ENCODE data around the gene NAA20.

NAA20 gene

GRCh38 chr20:20017844-20018185, 653 bp downstream of the NAA20 start:
- DNase-seq (ENCODE audit: low read depth in 2 of 3, low spot score in 2 of 3): no peak

- no peak for DNase-seq (ENCODE audit: low read depth in 2 of 3, low spot score in 2 of 3)
Measured at GRCh38 chr20:20018366-20018765, 1.2 kb downstream of the NAA20 start.

GRCh38 chr20:20019123-20019522, 2.0 kb downstream of the NAA20 start:
- DNase-seq (ENCODE audit: low read depth in 2 of 3, low spot score in 2 of 3): no peak

GRCh38 chr20:20020908-20021307, 3.7 kb downstream of the NAA20 start:
- DNase-seq (ENCODE audit: low read depth in 2 of 3, low spot score in 2 of 3): no peak

- no peak for DNase-seq (ENCODE audit: low read depth in 2 of 3, low spot score in 2 of 3)
Measured at GRCh38 chr20:20021835-20022234, 4.7 kb downstream of the NAA20 start.

- DNase-seq (ENCODE audit: low read depth in 2 of 3, low spot score in 2 of 3): no peak
Measured at GRCh38 chr20:20022498-20022897, 5.3 kb downstream of the NAA20 start.

- no peak for DNase-seq (ENCODE audit: low read depth in 2 of 3, low spot score in 2 of 3)
Measured at GRCh38 chr20:20023395-20023794, 6.2 kb downstream of the NAA20 start.

- no peak for DNase-seq (ENCODE audit: low read depth in 2 of 3, low spot score in 2 of 3)
Measured at GRCh38 chr20:20024942-20025341, 7.8 kb downstream of the NAA20 start.

GRCh38 chr20:20027284-20027683, 10.1 kb downstream of the NAA20 start:
- no peak for DNase-seq (ENCODE audit: low read depth in 2 of 3, low spot score in 2 of 3)

- no peak for DNase-seq (ENCODE audit: low read depth in 2 of 3, low spot score in 2 of 3)
Measured at GRCh38 chr20:20031790-20032189, 14.6 kb downstream of the NAA20 start.

- DNase-seq (ENCODE audit: low read depth in 2 of 3, low spot score in 2 of 3): no peak
Measured at GRCh38 chr20:20034486-20034885, 17.3 kb downstream of the NAA20 start.

GRCh38 chr20:20036756-20037155, 19.6 kb downstream of the NAA20 start:
- DNase-seq (ENCODE audit: low read depth in 2 of 3, low spot score in 2 of 3): no peak

- no peak for DNase-seq (ENCODE audit: low read depth in 2 of 3, low spot score in 2 of 3)
Measured at GRCh38 chr20:20037960-20038359, 20.8 kb downstream of the NAA20 start.

GRCh38 chr20:20038586-20038985, 21.4 kb downstream of the NAA20 start:
- DNase-seq (ENCODE audit: low read depth in 2 of 3, low spot score in 2 of 3): no peak

GRCh38 chr20:20039752-20040387, 22.7 kb downstream of the NAA20 start:
- no peak for DNase-seq (ENCODE audit: low read depth in 2 of 3, low spot score in 2 of 3)

- no peak for DNase-seq (ENCODE audit: low read depth in 2 of 3, low spot score in 2 of 3)
Measured at GRCh38 chr20:20051767-20052073, 34.6 kb downstream of the NAA20 start.

- peak; percentile 87 to 94 (median 90) for DNase-seq (ENCODE audit: low read depth in 2 of 3, low spot score in 2 of 3)
Measured at GRCh38 chr20:20052074-20052970, 35.2 kb downstream of the NAA20 start, which contains the start of the genes CFAP61 and CRNKL1. Gene CFAP61 (plus strand): TSS chr20:20052532. CDS start chr20:20056654, 4,122 bp downstream. Gene CRNKL1 (minus strand): TSS chr20:20052466. CDS start chr20:20052342, 124 bp downstream.

GRCh38 chr20:20060234-20060998, 43.3 kb downstream of the NAA20 start:
- no peak for DNase-seq (ENCODE audit: low read depth in 2 of 3, low spot score in 2 of 3)

GRCh38 chr20:20063941-20064702, 47.0 kb downstream of the NAA20 start:
- no peak for DNase-seq (ENCODE audit: low read depth in 2 of 3, low spot score in 2 of 3)

- DNase-seq (ENCODE audit: low read depth in 2 of 3, low spot score in 2 of 3): no peak
Measured at GRCh38 chr20:20065361-20065760, 48.2 kb downstream of the NAA20 start.
